IMR-90 (cell line): ENCODE results near the gene ZNF556.

Source experiments
- BHLHE40 ChIP-seq: fragments of 150-350 bp; IDR thresholded peaks from 2 replicates; pipeline ENCODE4 v1.6.1; 2016; ENCODE audit warnings: mild to moderate bottlenecking, low read depth, low read length
- CEBPB ChIP-seq: IDR thresholded peaks from 2 replicates; pipeline ENCODE4 v1.6.1; 2012; ENCODE audit warnings: low read depth, low read length, improper control_type of control experiment
- CTCF ChIP-seq: conservative IDR thresholded peaks from 2 replicates; pipeline ENCODE4 v1.5.1; 2012; ENCODE audit warnings: mild to moderate bottlenecking, low read depth, low read length, improper control_type of control experiment
- ELK1 ChIP-seq: fragments of 150-350 bp; IDR thresholded peaks from 2 replicates; pipeline ENCODE4 v1.6.1; 2016; ENCODE audit warnings: low read depth, mild to moderate bottlenecking, low read length, moderate library complexity, borderline replicate concordance
- FOS ChIP-seq: fragments of 150-350 bp; IDR thresholded peaks from 2 replicates; pipeline ENCODE4 v1.6.1; 2016; ENCODE audit warnings: low read depth, low read length
- MAFK ChIP-seq: IDR thresholded peaks from 2 replicates; pipeline ENCODE4 v1.6.1; 2012; ENCODE audit warnings: low read depth, low read length, improper control_type of control experiment
- MAZ ChIP-seq: IDR thresholded peaks from 2 replicates; pipeline ENCODE4 v1.6.1; 2012; ENCODE audit warnings: low read depth, mild to moderate bottlenecking, low read length, improper control_type of control experiment, moderate library complexity, borderline replicate concordance
- MXI1 ChIP-seq: IDR thresholded peaks from 2 replicates; pipeline ENCODE4 v1.6.1; 2012; ENCODE audit warnings: low read depth, mild to moderate bottlenecking, low read length, moderate library complexity, borderline replicate concordance
- POLR2A ChIP-seq: IDR thresholded peaks from 2 replicates; pipeline ENCODE4 v1.6.1; 2012; ENCODE audit warnings: mild to moderate bottlenecking, low read depth, low read length
- RAD21 ChIP-seq: IDR thresholded peaks from 2 replicates; pipeline ENCODE4 v1.6.1; 2012; ENCODE audit warnings: low read length, improper control_type of control experiment
- RCOR1 ChIP-seq: IDR thresholded peaks from 2 replicates; pipeline ENCODE4 v1.6.1; 2012; ENCODE audit warnings: mild to moderate bottlenecking, low read length, improper control_type of control experiment; ENCODE audit not compliant: insufficient replicate concordance
- RFX5 ChIP-seq: IDR thresholded peaks from 2 replicates; pipeline ENCODE4 v1.8.0; 2012; ENCODE audit warnings: low read depth, mild to moderate bottlenecking, low read length, moderate library complexity
- SMC3 ChIP-seq: fragments of 150-350 bp; IDR thresholded peaks from 2 replicates; pipeline ENCODE4 v1.6.1; 2016; ENCODE audit warnings: low read depth, mild to moderate bottlenecking, antibody characterized with exemption, low read length, moderate library complexity
- TF ChIP-seq, protein P1 (sequence below): fragments of 150-350 bp; IDR thresholded peaks from 2 replicates; pipeline ENCODE4 v1.6.1; 2017; ENCODE audit warnings: mild to moderate bottlenecking, antibody characterized with exemption, low read length, low read depth

GRCh38 chr19:2922987-2923386 lies 55.9 kb downstream of the ZNF556 start:
- TF ChIP-seq CTCF (no peak), MAZ (no peak), MAFK (no peak), POLR2A (no peak), FOS (no peak), RFX5 (no peak), RAD21 (no peak), BHLHE40 (no peak), ELK1 (no peak), CEBPB (peak; percentile 25; the same call in 1 of the 2 replicates), SMC3 (no peak), RCOR1 (no peak), MXI1 (no peak)
- TF ChIP-seq, protein P1, sequence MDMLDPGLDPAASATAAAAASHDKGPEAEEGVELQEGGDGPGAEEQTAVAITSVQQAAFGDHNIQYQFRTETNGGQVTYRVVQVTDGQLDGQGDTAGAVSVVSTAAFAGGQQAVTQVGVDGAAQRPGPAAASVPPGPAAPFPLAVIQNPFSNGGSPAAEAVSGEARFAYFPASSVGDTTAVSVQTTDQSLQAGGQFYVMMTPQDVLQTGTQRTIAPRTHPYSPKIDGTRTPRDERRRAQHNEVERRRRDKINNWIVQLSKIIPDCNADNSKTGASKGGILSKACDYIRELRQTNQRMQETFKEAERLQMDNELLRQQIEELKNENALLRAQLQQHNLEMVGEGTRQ: no peak
